ENCODE data around the gene FNBP1.

Gene FNBP1

GRCh38 chr9:130088051-130088450 lies 45.1 kb upstream of the FNBP1 start:
- Histone ChIP-seq H3K9me3 (ENCODE audit: insufficient read depth, low read length) (no peaks in the 10 kb centered on the region), H3K27me3 (ENCODE audit: low read length) (no peaks in the 10 kb centered on the region), H3K9ac (ENCODE audit: low read length) (no peak overlapping the region), H3K4me3 (ENCODE audit: insufficient read depth, low read length, poor library complexity, severe bottlenecking) (no peak overlapping the region), H3K9me2 (replicated peaks; ENCODE audit: insufficient read depth, low read length) (no peaks in the 10 kb centered on the region), H3K4me2 (ENCODE audit: low read depth, low read length, poor library complexity, severe bottlenecking) (no peak overlapping the region), H4K20me1 (ENCODE audit: low read depth, low read length) (no peaks in the 10 kb centered on the region), H3K27ac (ENCODE audit: low read depth, low read length) (no peak overlapping the region), H2AFZ (ENCODE audit: low read depth, low read length, severe bottlenecking) (no peak overlapping the region), H3K36me3 (ENCODE audit: low read length) (peaks cover 5% of the 10 kb centered on the region; the same call in 1 of the 2 replicates), H3F3A (ENCODE audit: insufficient read depth) (peaks cover 3% of the 10 kb centered on the region; the same call in 1 of the 2 replicates), H3K79me2 (ENCODE audit: insufficient read depth, low read length) (no peaks in the 10 kb centered on the region)
- TF ChIP-seq, protein P1, sequence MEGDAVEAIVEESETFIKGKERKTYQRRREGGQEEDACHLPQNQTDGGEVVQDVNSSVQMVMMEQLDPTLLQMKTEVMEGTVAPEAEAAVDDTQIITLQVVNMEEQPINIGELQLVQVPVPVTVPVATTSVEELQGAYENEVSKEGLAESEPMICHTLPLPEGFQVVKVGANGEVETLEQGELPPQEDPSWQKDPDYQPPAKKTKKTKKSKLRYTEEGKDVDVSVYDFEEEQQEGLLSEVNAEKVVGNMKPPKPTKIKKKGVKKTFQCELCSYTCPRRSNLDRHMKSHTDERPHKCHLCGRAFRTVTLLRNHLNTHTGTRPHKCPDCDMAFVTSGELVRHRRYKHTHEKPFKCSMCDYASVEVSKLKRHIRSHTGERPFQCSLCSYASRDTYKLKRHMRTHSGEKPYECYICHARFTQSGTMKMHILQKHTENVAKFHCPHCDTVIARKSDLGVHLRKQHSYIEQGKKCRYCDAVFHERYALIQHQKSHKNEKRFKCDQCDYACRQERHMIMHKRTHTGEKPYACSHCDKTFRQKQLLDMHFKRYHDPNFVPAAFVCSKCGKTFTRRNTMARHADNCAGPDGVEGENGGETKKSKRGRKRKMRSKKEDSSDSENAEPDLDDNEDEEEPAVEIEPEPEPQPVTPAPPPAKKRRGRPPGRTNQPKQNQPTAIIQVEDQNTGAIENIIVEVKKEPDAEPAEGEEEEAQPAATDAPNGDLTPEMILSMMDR (IDR thresholded peaks at IDR 0.05; ENCODE audit: insufficient read depth, low read length, poor library complexity, severe bottlenecking), result no peak
- TF ChIP-seq EZH2phosphoT487 (conservative IDR thresholded peaks at IDR 0.05; ENCODE audit: low read length), result no peak

GRCh38 chr9:130084337-130084736 lies 41.3 kb upstream of the FNBP1 start:
- Histone ChIP-seq H2AFZ (ENCODE audit: low read depth, low read length, severe bottlenecking) (no peak overlapping the region), H3K36me3 (ENCODE audit: low read length) (peaks cover 5% of the 10 kb centered on the region; the same call in 1 of the 2 replicates), H3K4me2 (ENCODE audit: low read depth, low read length, poor library complexity, severe bottlenecking) (no peak overlapping the region), H3K79me2 (ENCODE audit: insufficient read depth, low read length) (no peaks in the 10 kb centered on the region), H3K27ac (ENCODE audit: low read depth, low read length) (no peak overlapping the region), H3F3A (ENCODE audit: insufficient read depth) (no peaks in the 10 kb centered on the region), H4K20me1 (ENCODE audit: low read depth, low read length) (no peaks in the 10 kb centered on the region), H3K9ac (ENCODE audit: low read length) (no peak overlapping the region), H3K9me2 (replicated peaks; ENCODE audit: insufficient read depth, low read length) (no peaks in the 10 kb centered on the region), H3K4me3 (ENCODE audit: insufficient read depth, low read length, poor library complexity, severe bottlenecking) (no peak overlapping the region), H3K27me3 (ENCODE audit: low read length) (no peaks in the 10 kb centered on the region), H3K9me3 (ENCODE audit: insufficient read depth, low read length) (no peaks in the 10 kb centered on the region)
- no peak for TF ChIP-seq EZH2phosphoT487 (conservative IDR thresholded peaks at IDR 0.05; ENCODE audit: low read length)

DNA sequence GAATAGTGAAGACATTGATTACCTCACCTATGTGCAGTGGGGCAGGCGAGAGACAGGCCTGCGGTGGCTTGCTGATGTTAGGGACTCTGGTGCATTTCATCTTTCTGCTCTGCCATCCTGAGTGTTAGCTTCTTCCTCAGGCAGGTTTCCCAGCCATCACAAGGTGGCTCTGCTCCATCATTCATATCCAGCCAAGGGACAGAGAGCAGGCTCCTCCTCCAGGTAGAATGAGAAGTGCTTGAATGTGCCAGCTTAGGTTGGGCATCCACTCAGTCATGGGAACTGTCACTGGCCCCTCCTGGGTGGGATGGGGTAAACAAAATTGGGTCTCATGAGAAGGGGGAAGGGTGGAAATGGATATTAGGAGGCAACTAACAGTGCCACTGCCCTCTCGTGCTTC lies 35.6 kb upstream of the FNBP1 start:
- H3K27ac ChIP-seq (ENCODE audit: low read depth, low read length), result no peak overlapping the region
- 0 out of 2 replicates have a peak, but pooled peaks cover 3% of the 10 kb centered on the region for H3K36me3 ChIP-seq (ENCODE audit: low read length)
- H2AFZ ChIP-seq (ENCODE audit: low read depth, low read length, severe bottlenecking), result no peak overlapping the region
- TF ChIP-seq, protein P1 (IDR thresholded peaks at IDR 0.05; ENCODE audit: insufficient read depth, low read length, poor library complexity, severe bottlenecking), result no peak
- no peak for TF ChIP-seq EZH2phosphoT487 (conservative IDR thresholded peaks at IDR 0.05; ENCODE audit: low read length)
- no peak overlapping the region for H3K9ac ChIP-seq (ENCODE audit: low read length)
- no peaks in the 10 kb centered on the region for H3K27me3 ChIP-seq (ENCODE audit: low read length)
- no peaks in the 10 kb centered on the region for H3K9me2 ChIP-seq (replicated peaks; ENCODE audit: insufficient read depth, low read length)
- H3F3A ChIP-seq (ENCODE audit: insufficient read depth), result no peaks in the 10 kb centered on the region
- H3K9me3 ChIP-seq (ENCODE audit: insufficient read depth, low read length), result no peaks in the 10 kb centered on the region
- H3K4me2 ChIP-seq (ENCODE audit: low read depth, low read length, poor library complexity, severe bottlenecking), result no peak overlapping the region
- H4K20me1 ChIP-seq (ENCODE audit: low read depth, low read length), result no peaks in the 10 kb centered on the region
- no peak overlapping the region for H3K4me3 ChIP-seq (ENCODE audit: insufficient read depth, low read length, poor library complexity, severe bottlenecking)
- H3K79me2 ChIP-seq (ENCODE audit: insufficient read depth, low read length), result peaks cover 7% of the 10 kb centered on the region; the same call in 1 of the 2 replicates

GRCh38 chr9:130073373-130073772 lies 30.4 kb upstream of the FNBP1 start:
- Histone ChIP-seq H3K4me2 (ENCODE audit: low read depth, low read length, poor library complexity, severe bottlenecking) (no peak overlapping the region), H3F3A (ENCODE audit: insufficient read depth) (no peaks in the 10 kb centered on the region), H3K9ac (ENCODE audit: low read length) (no peak overlapping the region), H3K79me2 (ENCODE audit: insufficient read depth, low read length) (peaks cover 48% of the 10 kb centered on the region), H2AFZ (ENCODE audit: low read depth, low read length, severe bottlenecking) (no peak overlapping the region), H3K27ac (ENCODE audit: low read depth, low read length) (no peak overlapping the region), H3K9me2 (replicated peaks; ENCODE audit: insufficient read depth, low read length) (no peaks in the 10 kb centered on the region), H3K27me3 (ENCODE audit: low read length) (no peaks in the 10 kb centered on the region), H3K36me3 (ENCODE audit: low read length) (0 out of 2 replicates have a peak, but pooled peaks cover 3% of the 10 kb centered on the region), H3K9me3 (ENCODE audit: insufficient read depth, low read length) (no peaks in the 10 kb centered on the region), H4K20me1 (ENCODE audit: low read depth, low read length) (no peaks in the 10 kb centered on the region), H3K4me3 (ENCODE audit: insufficient read depth, low read length, poor library complexity, severe bottlenecking) (no peak overlapping the region)
- no peak for TF ChIP-seq EZH2phosphoT487 (conservative IDR thresholded peaks at IDR 0.05; ENCODE audit: low read length)
- TF ChIP-seq, protein P1 (IDR thresholded peaks at IDR 0.05; ENCODE audit: insufficient read depth, low read length, poor library complexity, severe bottlenecking), result no peak
